ENCODE results near the gene RIPOR1.

DNA sequence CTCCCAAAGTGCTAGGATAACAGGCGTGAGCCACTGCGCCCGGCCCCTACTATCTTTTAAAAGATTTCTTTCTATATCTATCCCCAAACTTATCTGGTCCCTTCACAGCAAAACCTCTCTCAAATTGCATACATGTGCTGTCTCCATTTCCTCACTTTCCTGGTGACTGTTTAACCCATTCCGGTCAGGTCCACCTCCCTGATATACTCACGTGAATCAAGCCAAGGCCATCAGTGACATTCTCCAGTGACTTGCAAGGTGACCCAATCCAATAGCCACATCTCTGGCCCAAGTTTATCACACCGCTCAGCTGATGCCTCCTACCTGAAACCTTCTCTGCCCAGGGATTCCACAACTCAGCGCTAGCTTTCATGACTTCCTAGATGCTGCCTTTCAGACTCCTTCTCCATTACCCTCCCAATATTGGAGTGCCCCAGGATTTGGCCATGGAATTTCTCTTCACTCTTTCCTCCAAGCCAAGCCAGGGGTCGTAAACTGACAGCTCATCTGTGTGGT, 32.3 kb downstream of the RIPOR1 start:
- TF ChIP-seq, protein P1, sequence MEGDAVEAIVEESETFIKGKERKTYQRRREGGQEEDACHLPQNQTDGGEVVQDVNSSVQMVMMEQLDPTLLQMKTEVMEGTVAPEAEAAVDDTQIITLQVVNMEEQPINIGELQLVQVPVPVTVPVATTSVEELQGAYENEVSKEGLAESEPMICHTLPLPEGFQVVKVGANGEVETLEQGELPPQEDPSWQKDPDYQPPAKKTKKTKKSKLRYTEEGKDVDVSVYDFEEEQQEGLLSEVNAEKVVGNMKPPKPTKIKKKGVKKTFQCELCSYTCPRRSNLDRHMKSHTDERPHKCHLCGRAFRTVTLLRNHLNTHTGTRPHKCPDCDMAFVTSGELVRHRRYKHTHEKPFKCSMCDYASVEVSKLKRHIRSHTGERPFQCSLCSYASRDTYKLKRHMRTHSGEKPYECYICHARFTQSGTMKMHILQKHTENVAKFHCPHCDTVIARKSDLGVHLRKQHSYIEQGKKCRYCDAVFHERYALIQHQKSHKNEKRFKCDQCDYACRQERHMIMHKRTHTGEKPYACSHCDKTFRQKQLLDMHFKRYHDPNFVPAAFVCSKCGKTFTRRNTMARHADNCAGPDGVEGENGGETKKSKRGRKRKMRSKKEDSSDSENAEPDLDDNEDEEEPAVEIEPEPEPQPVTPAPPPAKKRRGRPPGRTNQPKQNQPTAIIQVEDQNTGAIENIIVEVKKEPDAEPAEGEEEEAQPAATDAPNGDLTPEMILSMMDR (conservative IDR thresholded peaks at IDR 0.05) = no peak
- no peak for TF ChIP-seq ZFX (IDR thresholded peaks at IDR 0.05)
